Measurements from ENCODE around the gene IGSF9. TPM values are rescaled to one million over a fixed set of nuclear protein-coding genes. Genes with fewer than 3 reads are reported as not detected.

Gene IGSF9
- total RNA-seq, 1 donor from 2014 or later: 0.13 TPM

GRCh38 chr1:159932296-159933285 is 12.8 kb downstream of the IGSF9 start:
- no peak for DNase-seq (ENCODE audit: low spot score)

GRCh38 chr1:159931795-159932173 is 13.6 kb downstream of the IGSF9 start:
- DNase-seq (ENCODE audit: low spot score): no peak

- DNase-seq (ENCODE audit: low spot score): no peak
Measured at GRCh38 chr1:159931101-159931794, 14.2 kb downstream of the IGSF9 start.

GRCh38 chr1:159930634-159931033 is 14.8 kb downstream of the IGSF9 start:
- DNase-seq (ENCODE audit: low spot score): no peak

DNA sequence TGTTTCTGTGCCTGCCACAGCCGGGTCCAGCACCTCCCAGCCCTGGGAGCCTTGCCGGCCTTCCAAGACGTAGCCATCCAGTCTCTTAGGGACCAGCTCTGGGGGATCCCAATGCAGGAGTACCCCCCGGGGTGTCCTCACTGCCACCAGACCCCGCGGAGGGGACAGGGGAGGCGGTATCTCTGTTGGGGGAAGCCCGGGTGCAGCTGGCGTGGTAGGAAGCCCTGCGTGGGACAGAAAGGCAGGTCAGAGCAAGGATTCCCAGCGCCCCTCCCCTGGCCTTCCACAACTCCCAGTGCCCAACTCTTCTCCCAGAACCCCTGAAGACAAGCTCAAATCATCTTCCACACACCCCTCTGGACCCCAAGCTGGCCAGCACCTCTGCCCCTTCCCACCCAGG is 15.2 kb downstream of the IGSF9 start:
- no peak for DNase-seq (ENCODE audit: low spot score)

DNA sequence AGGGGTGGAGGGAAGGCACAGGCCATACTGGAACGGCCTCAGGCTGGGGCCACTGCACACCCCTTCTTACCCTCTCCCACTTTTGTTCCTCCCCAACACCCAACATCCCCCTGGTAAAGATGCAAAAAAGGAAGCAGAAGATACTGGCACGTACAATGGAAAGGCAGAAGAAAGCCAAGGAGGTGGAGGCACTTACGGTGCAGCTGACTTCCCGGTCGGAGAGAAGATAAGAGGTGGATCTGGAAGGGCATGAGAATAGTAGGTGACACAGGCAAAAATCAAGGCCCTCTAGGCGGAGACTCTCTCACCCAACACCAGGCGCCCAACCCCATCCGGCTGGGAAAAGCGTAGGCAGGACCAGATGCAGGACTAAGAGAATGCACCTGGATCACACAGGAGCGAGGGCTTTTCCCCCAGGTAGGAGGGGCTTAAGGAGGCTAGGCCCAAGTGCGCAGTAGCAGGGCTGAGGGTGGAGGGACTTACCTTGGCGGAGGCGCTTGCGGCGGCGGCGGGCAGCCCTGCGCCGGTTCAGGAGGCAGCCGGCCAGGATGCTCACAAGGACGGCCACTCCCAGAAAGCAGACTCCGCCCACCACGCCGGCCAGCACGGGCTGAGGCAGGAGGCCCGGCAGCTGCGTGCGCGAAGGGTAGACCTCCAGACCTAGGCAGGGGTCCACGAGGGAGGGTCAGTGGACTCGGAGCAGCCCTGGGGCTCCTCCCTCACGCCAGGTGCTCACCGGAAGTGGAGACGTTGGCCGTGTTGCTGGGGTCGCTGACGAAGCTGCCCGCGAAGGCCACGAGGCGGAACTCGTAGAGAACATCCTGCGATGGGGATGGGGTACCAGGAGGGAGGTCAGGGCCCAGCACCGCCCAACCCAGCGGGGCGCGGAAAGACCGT is 16.0 kb downstream of the IGSF9 start:
- no peak for DNase-seq (ENCODE audit: low spot score)

DNA sequence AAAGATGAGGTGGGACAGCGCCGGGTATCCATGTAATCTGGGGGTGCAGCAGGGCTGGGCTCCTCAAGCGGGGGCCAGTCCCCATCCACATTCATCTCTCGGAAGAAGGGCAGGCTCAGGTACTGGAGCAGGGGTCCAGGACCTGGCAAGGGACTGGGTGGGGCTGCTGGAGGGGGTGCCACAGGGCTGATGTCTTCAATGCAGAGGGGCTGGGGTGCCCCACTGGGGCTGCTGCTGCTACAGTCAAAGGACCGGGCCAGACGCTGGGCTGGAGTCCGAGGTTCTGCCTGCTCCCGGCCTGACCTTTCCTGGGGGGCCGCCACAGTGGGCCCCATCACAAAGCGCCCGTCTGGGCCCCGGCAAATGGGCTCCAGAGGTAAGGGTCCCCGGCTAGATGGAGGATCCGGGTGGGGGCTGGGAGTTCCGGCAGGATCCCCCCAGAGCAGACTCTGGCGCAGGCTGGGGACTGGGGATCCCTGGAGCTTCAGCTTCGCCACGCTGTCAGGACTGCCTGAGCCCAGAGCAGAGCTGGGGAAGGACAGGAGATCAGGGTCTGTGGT is 16.8 kb downstream of the IGSF9 start:
- DNase-seq (ENCODE audit: low spot score): no peak

- DNase-seq (ENCODE audit: low spot score): no peak
Measured at GRCh38 chr1:159927849-159928431, 17.5 kb downstream of the IGSF9 start.

GRCh38 chr1:159927211-159927848 is 18.1 kb downstream of the IGSF9 start:
- no peak for DNase-seq (ENCODE audit: low spot score)

DNA sequence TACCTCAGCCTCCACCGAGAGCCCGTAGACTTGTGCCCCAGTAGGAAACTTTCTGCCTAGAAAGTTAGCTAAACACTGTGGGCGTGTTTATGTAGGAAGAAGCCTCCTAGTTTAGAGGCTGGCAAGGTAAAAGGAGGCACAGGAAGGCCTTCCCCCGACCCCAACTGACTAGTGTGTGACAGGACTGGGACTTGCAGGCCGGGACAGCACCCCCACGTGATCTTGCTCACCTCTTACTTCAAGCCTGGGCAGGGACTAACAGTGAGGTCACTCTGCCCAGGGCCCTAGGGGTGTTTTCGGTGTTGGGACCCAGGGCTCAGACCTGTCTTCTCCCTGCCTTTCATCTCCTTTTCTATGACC is 19.7 kb downstream of the IGSF9 start:
- DNase-seq (ENCODE audit: low spot score): no peak

DNA sequence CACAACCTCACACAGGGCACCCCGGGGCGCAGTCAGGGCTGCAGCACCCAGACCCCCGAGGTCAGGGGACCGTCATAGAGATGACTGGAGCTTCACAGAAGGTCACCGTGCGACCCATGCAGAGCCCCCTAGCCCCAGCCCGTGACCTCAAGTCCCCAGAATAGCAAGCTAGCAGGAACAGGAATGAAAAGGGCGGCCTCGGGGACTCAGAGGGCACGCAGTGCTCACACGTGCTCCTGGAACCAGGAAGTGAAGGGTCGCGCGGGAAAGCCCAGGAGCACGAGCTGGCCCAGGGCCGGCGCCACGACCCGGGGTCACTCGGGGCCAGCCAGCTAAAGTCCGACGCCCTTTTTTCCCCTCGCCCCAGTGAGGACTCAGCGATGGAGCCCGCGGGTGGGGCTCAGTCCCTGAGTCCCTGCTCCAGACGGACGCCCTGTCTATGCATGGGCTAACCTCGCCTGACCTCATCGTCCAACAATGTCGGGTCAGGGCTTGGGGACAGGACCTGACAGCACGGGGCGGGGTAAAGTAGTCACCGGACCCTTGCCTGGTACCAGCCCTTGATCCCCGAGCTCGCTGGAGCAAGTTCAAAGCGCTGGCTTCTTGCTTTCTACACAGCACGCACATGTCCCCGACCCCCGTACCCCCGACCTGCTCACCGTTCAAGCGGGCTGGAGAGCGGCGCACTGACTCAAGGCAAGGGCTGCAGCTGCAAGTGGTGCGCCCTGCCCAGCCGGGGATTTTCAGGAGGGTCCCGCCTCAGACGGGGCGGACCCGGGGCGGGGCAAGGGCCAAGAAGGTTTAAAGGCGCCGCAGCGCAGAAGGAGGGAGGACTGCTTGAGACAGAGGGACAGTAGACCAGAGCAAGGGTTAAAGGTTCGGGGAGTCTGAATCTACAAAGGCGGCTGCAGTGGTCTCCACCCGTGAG is 20.4 kb downstream of the IGSF9 start, which contains the start of gene TAGLN2:
Gene TAGLN2, minus strand, starts transcription at position 717 of the 928 bp plus-strand sequence. CDS start 4,998 bp downstream, outside the sequence.
- DNase-seq (ENCODE audit: low spot score): peak; percentile 98

- DNase-seq (ENCODE audit: low spot score): peak; percentile 98
Measured at GRCh38 chr1:159924025-159924790, 21.2 kb downstream of the IGSF9 start.

DNA sequence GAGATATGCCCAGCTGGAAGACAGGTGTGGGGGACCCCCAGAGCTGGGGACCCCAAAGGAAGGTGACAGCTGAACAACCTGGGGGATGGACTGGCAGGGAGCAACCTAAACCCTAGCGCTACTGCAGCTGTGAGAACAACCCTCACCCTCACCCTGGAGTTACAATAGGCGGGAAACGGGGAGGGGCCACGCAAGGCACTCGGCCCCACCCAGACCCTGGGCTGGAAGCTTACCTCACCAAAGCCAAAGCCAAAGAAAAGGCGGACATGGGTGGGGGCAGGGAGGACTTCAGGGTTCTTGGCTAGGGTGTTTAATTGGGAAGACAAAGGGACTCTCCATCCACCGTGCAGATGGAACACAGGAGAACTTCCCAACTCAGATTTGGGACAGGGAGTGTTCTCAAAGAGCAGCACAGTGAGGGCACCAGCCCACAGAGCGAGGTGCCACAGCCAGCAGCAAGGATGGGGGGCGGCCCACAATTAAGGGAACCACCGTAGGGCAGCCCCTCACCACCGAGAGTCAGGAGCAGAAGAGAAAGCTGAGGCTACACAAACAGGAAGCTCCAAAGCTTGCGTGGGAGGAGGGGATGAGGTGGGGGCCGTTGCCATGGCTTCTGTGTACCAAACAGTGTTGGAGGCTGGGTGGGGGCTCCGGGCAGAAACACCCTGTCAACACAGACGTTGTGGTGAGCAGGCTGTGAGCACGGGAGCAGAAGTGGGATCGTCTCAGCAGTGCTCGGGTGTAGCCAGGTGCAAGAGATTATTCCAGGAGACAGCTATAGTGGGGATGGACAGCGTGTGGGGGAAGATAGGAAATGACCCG is 22.0 kb downstream of the IGSF9 start:
- DNase-seq (ENCODE audit: low spot score): peak; percentile 94

DNA sequence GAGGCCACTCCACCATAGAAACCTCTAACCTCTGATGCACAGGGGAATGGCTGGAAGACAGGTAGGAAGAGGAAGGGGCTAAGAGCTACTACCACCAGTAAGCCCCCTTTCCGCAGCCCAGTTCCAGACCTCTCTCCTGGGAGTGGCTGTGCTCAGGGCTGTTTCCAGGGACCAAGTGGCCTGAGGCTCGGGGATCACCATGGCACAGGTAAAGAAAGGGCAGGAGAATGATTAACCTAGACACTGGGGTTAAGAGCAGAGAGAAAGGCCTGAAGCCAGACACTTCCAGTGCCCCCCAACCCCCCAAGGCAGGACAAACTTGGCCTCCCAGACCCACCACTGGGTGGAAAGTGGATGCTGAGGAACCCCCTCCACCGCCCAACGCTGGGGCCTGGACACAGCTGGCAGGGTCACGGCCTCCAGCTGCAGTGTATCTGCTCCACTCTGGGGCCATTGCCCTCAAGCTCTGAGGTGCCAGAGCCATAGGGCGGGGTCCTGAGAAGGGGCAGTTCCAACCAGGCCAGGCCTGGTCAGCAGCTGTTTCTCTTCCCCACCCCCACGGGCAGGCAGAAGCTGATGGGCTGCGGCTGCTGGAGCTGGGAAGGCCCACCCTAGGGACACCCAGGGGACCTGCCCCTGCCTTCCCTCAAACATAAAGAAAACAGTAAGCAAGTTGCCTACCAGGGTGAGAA is 22.8 kb downstream of the IGSF9 start:
- DNase-seq (ENCODE audit: low spot score): no peak

DNA sequence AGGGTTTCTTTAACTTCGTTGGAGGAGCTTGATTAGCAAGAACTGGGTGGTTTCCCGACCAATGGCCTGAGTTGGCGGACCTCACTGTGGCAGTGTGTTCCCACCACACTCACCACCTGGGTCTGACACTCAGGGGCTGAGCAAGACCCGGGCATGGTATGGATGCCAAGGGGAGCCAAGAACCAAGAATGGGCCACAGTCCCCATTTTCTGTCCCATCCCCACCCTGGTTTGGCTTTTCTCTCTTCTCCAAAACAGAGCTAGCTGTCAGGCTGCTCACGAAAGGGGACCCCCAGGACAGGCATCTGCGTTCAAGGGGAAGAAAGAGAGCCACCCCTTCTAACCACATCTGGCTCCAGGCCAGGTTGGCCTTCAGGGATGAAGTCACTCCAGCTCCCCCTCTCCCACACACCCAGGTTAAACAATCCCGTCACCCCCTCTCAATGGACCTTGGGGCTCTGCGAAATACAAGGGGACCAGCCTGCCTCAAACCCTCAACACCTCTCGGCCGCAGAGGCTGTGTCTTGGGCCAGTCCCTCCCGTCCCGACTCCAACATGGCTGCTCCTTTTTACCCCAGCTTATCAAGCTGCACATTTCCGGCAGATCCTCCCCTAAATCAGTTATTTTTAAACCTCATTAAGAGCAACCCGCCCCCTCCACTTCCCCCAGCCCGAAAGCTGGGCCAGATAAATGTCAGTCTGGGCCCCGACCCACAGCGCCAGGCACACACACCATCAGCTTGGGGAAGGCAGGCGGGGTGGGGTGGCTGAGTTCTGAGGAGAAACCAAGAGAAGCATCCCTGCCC is 23.5 kb downstream of the IGSF9 start:
- no peak for DNase-seq (ENCODE audit: low spot score)

GRCh38 chr1:159921251-159921650 is 24.2 kb downstream of the IGSF9 start:
- no peak for DNase-seq (ENCODE audit: low spot score)

Measured in mesenteric fat pad (tissue), 1 donor.